K562 (cell line): ENCODE data around the gene HNRNPU. TPM values are rescaled to one million over a fixed set of nuclear protein-coding genes. Genes with fewer than 3 reads are reported as not detected.

Experiments
- ATF7 ChIP-seq: fragments of 450-650 bp; IDR thresholded peaks from 2 replicates; pipeline ENCODE4 v1.7.1; 2014; ENCODE audit warnings: mild to moderate bottlenecking, moderate library complexity
- GABPA ChIP-seq: fragments of 200-800 bp; sonication (Bioruptor generic); conservative IDR thresholded peaks from 2 replicates; pipeline ENCODE4 v1.6.1; 2016; ENCODE audit warnings: low read depth, missing genetic modification characterization, missing compliant biosample characterization
- HCFC1 ChIP-seq: IDR thresholded peaks from 2 replicates; pipeline ENCODE4 v1.6.1; 2012; ENCODE audit warnings: low read depth, low read length, improper control_type of control experiment
- JUN ChIP-seq, 2 experiments: sonication (generic) in 1 of 2; formaldehyde crosslinking in 1 of 2; IDR thresholded peaks; 2 replicates each; pipeline versions ENCODE4 v1.6.1 to v1.8.0; 2012 to 2022; ENCODE audit warnings: borderline replicate concordance in 2 of 2, mild to moderate bottlenecking in 2 of 2, improper control_type of control experiment in 1 of 2, low read depth in 1 of 2, low read length in 1 of 2, missing genetic modification reagents in 1 of 2
- KDM4B ChIP-seq, 2 experiments: fragments of 450-650 bp in 1 of 2; sonication (generic) in 1 of 2; IDR thresholded peaks; 2 replicates each; pipeline ENCODE4 v1.6.1; 2016 to 2017; ENCODE audit warnings: borderline replicate concordance in 2 of 2, antibody characterized with exemption in 1 of 2, low read depth in 1 of 2, mild to moderate bottlenecking in 1 of 2
- KLF1 ChIP-seq: fragments of 450-650 bp; IDR thresholded peaks from 2 replicates; pipeline ENCODE4 v1.6.1; 2016; ENCODE audit warnings: missing genetic modification characterization, missing compliant biosample characterization
- NELFE ChIP-seq: IDR thresholded peaks from 2 replicates; pipeline ENCODE4 v1.6.1; 2011; ENCODE audit warnings: mild to moderate bottlenecking; ENCODE audit not compliant: insufficient read depth, insufficient read length
- NEUROD1 ChIP-seq: fragments of 150-350 bp; IDR thresholded peaks from 2 replicates; pipeline ENCODE4 v1.6.1; 2014; ENCODE audit warnings: borderline replicate concordance, low read length, low read depth; ENCODE audit not compliant: partially characterized antibody
- NR2C2 ChIP-seq, 2 experiments: fragments of 200-800 bp in 1 of 2; sonication (Bioruptor generic) in 1 of 2; sonication (generic) in 1 of 2; formaldehyde crosslinking in 1 of 2; IDR thresholded peaks; 2 replicates each; pipeline versions ENCODE4 v1.6.1 to v1.8.0; 2016 to 2022; ENCODE audit warnings: mild to moderate bottlenecking in 1 of 2, missing compliant biosample characterization in 1 of 2, missing genetic modification characterization in 1 of 2, missing genetic modification reagents in 1 of 2
- SMARCC2 ChIP-seq: fragments of 450-650 bp; IDR thresholded peaks from 2 replicates; pipeline ENCODE4 v1.6.1; 2017; ENCODE audit warnings: antibody characterized with exemption, moderate library complexity, mild to moderate bottlenecking, low read depth
- ZNF197 ChIP-seq: fragments of 200-800 bp; sonication (Bioruptor generic); IDR thresholded peaks from 2 replicates; pipeline ENCODE4 v1.6.1; 2016; ENCODE audit warnings: low read depth, missing genetic modification characterization, missing compliant biosample characterization
- ZNF239 ChIP-seq: fragments of 250-450 bp; sonication (Bioruptor Pico); IDR thresholded peaks from 2 replicates; pipeline ENCODE4 v1.4.0; 2020; ENCODE audit warnings: mild to moderate bottlenecking
- polyA plus RNA-seq, 8 experiments: library from polyadenylated mRNA; depleted of rRNA in 4 of 8; stranded (reverse) in 5 of 8; unstranded in 3 of 8; fragments of >200 nt; fragmentation: Nextera tagmentation in 2 of 8; fragmentation: Illumina TruSeq in 1 of 8; extraction: Ambion mirVana in 2 of 8; extraction: Trizol in 1 of 8; gene quantifications; 2 replicates each; pipeline versions ENCODE4 v1.2.1 to v1.2.3, GENCODE V29; 2011 to 2014; ENCODE audit warnings: inconsistent platforms in 1 of 8, missing spikeins in 1 of 8
- total RNA-seq, 7 experiments: library from RNA; depleted of rRNA in 6 of 7; stranded (reverse); fragments of >200 nt in 6 of 7; fragmentation: Illumina TruSeq in 2 of 7; extraction: Trizol in 2 of 7; gene quantifications; 2 replicates each; pipeline versions ENCODE4 v1.2.1 to v1.2.3, GENCODE V29; 2011 to 2021; ENCODE audit warnings: low replicate concordance in 1 of 7
- TF ChIP-seq, protein P1 (sequence below): sonication (generic); formaldehyde crosslinking; IDR thresholded peaks from 2 replicates; pipeline ENCODE4 v1.8.1; 2023; ENCODE audit warnings: missing genetic modification reagents, mild to moderate bottlenecking, borderline replicate concordance
- TF ChIP-seq, protein P2 (sequence below): sonication (generic); formaldehyde crosslinking; IDR thresholded peaks from 2 replicates; pipeline ENCODE4 v1.8.0; 2022; ENCODE audit warnings: mild to moderate bottlenecking, missing genetic modification reagents
- TF ChIP-seq, protein P3 (sequence below): fragments of 450-650 bp; IDR thresholded peaks from 2 replicates; pipeline ENCODE4 v1.6.1; 2016; ENCODE audit warnings: borderline replicate concordance

HNRNPU gene
- total and polyA plus RNA-seq, 9 of the 15 experiments (the other 6 are each of a cell fraction or from before 2014, with no cell fraction given), result 159 to 777 (median 577) TPM

DNA sequence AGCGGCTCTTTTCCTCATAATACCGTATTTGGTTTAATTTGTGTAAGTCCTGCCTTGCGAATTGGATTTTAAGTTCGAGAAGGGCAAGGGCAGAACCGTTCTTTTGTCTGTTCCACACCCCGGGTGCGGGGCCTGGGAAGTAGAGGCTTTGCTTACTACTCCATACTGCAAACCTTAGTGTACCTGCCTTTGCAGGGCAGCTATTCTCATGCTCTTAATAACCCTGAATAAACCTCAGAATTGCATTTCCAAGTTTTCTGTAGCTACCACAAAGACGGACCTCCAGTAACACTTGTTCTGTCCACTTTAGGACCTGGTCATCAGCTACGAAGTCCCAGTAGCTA lies 657 bp upstream of the HNRNPU start (continued):
- TF ChIP-seq, protein P1, sequence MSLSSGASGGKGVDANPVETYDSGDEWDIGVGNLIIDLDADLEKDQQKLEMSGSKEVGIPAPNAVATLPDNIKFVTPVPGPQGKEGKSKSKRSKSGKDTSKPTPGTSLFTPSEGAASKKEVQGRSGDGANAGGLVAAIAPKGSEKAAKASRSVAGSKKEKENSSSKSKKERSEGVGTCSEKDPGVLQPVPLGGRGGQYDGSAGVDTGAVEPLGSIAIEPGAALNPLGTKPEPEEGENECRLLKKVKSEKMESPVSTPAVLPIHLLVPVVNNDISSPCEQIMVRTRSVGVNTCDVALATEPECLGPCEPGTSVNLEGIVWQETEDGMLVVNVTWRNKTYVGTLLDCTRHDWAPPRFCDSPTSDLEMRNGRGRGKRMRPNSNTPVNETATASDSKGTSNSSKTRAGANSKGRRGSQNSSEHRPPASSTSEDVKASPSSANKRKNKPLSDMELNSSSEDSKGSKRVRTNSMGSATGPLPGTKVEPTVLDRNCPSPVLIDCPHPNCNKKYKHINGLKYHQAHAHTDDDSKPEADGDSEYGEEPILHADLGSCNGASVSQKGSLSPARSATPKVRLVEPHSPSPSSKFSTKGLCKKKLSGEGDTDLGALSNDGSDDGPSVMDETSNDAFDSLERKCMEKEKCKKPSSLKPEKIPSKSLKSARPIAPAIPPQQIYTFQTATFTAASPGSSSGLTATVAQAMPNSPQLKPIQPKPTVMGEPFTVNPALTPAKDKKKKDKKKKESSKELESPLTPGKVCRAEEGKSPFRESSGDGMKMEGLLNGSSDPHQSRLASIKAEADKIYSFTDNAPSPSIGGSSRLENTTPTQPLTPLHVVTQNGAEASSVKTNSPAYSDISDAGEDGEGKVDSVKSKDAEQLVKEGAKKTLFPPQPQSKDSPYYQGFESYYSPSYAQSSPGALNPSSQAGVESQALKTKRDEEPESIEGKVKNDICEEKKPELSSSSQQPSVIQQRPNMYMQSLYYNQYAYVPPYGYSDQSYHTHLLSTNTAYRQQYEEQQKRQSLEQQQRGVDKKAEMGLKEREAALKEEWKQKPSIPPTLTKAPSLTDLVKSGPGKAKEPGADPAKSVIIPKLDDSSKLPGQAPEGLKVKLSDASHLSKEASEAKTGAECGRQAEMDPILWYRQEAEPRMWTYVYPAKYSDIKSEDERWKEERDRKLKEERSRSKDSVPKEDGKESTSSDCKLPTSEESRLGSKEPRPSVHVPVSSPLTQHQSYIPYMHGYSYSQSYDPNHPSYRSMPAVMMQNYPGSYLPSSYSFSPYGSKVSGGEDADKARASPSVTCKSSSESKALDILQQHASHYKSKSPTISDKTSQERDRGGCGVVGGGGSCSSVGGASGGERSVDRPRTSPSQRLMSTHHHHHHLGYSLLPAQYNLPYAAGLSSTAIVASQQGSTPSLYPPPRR (CRISPR knock-in tag), result no peak
- TF ChIP-seq KLF1 (tag), result no peak
- no peak for TF ChIP-seq NELFE
- TF ChIP-seq ZNF197 (CRISPR knock-in tag), result 0 out of 2 replicates have a peak, but pooled peaks have one; percentile 6
- TF ChIP-seq, protein P2, sequence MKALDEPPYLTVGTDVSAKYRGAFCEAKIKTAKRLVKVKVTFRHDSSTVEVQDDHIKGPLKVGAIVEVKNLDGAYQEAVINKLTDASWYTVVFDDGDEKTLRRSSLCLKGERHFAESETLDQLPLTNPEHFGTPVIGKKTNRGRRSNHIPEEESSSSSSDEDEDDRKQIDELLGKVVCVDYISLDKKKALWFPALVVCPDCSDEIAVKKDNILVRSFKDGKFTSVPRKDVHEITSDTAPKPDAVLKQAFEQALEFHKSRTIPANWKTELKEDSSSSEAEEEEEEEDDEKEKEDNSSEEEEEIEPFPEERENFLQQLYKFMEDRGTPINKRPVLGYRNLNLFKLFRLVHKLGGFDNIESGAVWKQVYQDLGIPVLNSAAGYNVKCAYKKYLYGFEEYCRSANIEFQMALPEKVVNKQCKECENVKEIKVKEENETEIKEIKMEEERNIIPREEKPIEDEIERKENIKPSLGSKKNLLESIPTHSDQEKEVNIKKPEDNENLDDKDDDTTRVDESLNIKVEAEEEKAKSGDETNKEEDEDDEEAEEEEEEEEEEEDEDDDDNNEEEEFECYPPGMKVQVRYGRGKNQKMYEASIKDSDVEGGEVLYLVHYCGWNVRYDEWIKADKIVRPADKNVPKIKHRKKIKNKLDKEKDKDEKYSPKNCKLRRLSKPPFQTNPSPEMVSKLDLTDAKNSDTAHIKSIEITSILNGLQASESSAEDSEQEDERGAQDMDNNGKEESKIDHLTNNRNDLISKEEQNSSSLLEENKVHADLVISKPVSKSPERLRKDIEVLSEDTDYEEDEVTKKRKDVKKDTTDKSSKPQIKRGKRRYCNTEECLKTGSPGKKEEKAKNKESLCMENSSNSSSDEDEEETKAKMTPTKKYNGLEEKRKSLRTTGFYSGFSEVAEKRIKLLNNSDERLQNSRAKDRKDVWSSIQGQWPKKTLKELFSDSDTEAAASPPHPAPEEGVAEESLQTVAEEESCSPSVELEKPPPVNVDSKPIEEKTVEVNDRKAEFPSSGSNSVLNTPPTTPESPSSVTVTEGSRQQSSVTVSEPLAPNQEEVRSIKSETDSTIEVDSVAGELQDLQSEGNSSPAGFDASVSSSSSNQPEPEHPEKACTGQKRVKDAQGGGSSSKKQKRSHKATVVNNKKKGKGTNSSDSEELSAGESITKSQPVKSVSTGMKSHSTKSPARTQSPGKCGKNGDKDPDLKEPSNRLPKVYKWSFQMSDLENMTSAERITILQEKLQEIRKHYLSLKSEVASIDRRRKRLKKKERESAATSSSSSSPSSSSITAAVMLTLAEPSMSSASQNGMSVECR (CRISPR knock-in tag), result peak; percentile 23; the same call in 1 of the 2 replicates
- TF ChIP-seq NEUROD1, result no peak
- TF ChIP-seq HCFC1, result no peak
- TF ChIP-seq SMARCC2, result peak; percentile 15; the same call in 1 of the 2 replicates
- 0 out of 2 replicates have a peak, but pooled peaks have one; percentile 13 for TF ChIP-seq ZNF239 (CRISPR knock-in tag)
- TF ChIP-seq GABPA (tag), result 0 out of 2 replicates have a peak, but pooled peaks have one; percentile 2
- TF ChIP-seq, protein P3, sequence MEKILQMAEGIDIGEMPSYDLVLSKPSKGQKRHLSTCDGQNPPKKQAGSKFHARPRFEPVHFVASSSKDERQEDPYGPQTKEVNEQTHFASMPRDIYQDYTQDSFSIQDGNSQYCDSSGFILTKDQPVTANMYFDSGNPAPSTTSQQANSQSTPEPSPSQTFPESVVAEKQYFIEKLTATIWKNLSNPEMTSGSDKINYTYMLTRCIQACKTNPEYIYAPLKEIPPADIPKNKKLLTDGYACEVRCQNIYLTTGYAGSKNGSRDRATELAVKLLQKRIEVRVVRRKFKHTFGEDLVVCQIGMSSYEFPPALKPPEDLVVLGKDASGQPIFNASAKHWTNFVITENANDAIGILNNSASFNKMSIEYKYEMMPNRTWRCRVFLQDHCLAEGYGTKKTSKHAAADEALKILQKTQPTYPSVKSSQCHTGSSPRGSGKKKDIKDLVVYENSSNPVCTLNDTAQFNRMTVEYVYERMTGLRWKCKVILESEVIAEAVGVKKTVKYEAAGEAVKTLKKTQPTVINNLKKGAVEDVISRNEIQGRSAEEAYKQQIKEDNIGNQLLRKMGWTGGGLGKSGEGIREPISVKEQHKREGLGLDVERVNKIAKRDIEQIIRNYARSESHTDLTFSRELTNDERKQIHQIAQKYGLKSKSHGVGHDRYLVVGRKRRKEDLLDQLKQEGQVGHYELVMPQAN, result peak; percentile 45; the same call in 1 of the 2 replicates
- no peak for TF ChIP-seq KDM4B (IDR thresholded peaks at IDR 0.05; ENCODE audit: borderline replicate concordance in 2 of 2, low read depth in 1 of 2)
- no peak for TF ChIP-seq ATF7
- no peak for TF ChIP-seq NR2C2 (CRISPR knock-in tag; IDR thresholded peaks at IDR 0.05)
- TF ChIP-seq NR2C2 (tag; IDR thresholded peaks at IDR 0.05), result peak; percentile 77; the same call in 1 of the 2 replicates
- no peak for TF ChIP-seq JUN (IDR thresholded peaks at IDR 0.05; ENCODE audit: borderline replicate concordance, low read depth, low read length)
- 0 out of 2 replicates have a peak, but pooled peaks have one; percentile 2 for TF ChIP-seq JUN (CRISPR knock-in tag; IDR thresholded peaks at IDR 0.05; ENCODE audit: borderline replicate concordance)
